GM12878 (cell line): ENCODE measurements around the gene TELO2. TPM values are rescaled to one million over a fixed set of nuclear protein-coding genes. Genes with fewer than 3 reads are reported as not detected.

Experiments used
- ATAC-seq: fragments of 200-7000 bp; cut with Tn5 transposase; 3 replicates; pipeline ENCODE4 v1.9.1; 2020; ENCODE audit warnings: mild to moderate bottlenecking, moderate library complexity
- BruUV-seq: library from RNA; stranded (reverse); fragments of 400-500 nt; replicated peaks from 2 replicates; lab custom pipeline; 2021; lab: Mats Ljungman, UMichigan
- CTCF ChIA-PET: fragments of 300-600 bp; sonication (Branson Sonifier 250); formaldehyde crosslinking; extraction: SDS; loops from one replicate; lab custom pipeline; 2021; ENCODE audit warnings: inconsistent platforms; lab: Yijun Ruan, JAX
- POLR2A ChIA-PET: fragments of 350-600 bp; formaldehyde crosslinking; extraction: SDS; loops from one replicate; lab custom pipeline; 2021; ENCODE audit warnings: inconsistent platforms; lab: Charles Lee
- RAD21 ChIA-PET: fragments of 300-600 bp; sonication (Branson Sonifier 250); formaldehyde crosslinking; loops from one replicate; lab custom pipeline; 2023; ENCODE audit warnings: antibody characterized with exemption; ENCODE audit not compliant: unreplicated experiment; lab: Charles Lee
- SMC1A ChIA-PET: fragments of 300-600 bp; sonication (Branson Sonifier 250); formaldehyde crosslinking; loops from one replicate; lab custom pipeline; 2023; ENCODE audit not compliant: unreplicated experiment, uncharacterized antibody; lab: Charles Lee
- DNase-seq: peaks from one replicate; pipeline ENCODE4 v3.0.0-alpha.2; 2011; ENCODE audit warnings: low read depth, low spot score
- FAIRE-seq: peaks from 3 replicates; lab custom pipeline; 2011; peaks lifted over from hg19 to GRCh38; lab: Jason Lieb, UNC
- H2AFZ ChIP-seq: 2 replicates; pipeline ENCODE4 v1.6.0; 2011; ENCODE audit warnings: low read depth, low read length, control low read depth; ENCODE audit not compliant: control insufficient read depth
- H3K27ac ChIP-seq: 2 replicates; pipeline ENCODE4 v1.5.1; 2011; ENCODE audit warnings: control low read depth; ENCODE audit not compliant: control insufficient read depth, insufficient read depth
- H3K27me3 ChIP-seq, 2 experiments: replicated peaks in 1 of 2; 2 replicates each; pipeline versions ENCODE4 v1.6.0 to v1.6.1; 2011; ENCODE audit warnings: low read length in 1 of 2; ENCODE audit not compliant: control insufficient read depth in 2 of 2, insufficient read depth in 2 of 2
- H3K36me3 ChIP-seq, 2 experiments: 2 replicates each; pipeline ENCODE4 v1.5.1; 2011; ENCODE audit warnings: low read length in 1 of 2; ENCODE audit not compliant: control insufficient read depth in 2 of 2, insufficient read depth in 2 of 2
- H3K4me1 ChIP-seq: 2 replicates; pipeline ENCODE4 v1.6.1; 2011; ENCODE audit warnings: mild to moderate bottlenecking, low read length, moderate library complexity, mixed read lengths; ENCODE audit not compliant: control insufficient read depth, insufficient read depth
- H3K4me2 ChIP-seq: 2 replicates; pipeline ENCODE4 v1.6.0; 2011; ENCODE audit warnings: control low read depth; ENCODE audit not compliant: control insufficient read depth, insufficient read depth
- H3K4me3 ChIP-seq: fragments of 200-600 bp; sonication (generic); 2 replicates; pipeline ENCODE4 v1.5.1; 2016
- H3K79me2 ChIP-seq: 2 replicates; pipeline ENCODE4 v1.6.0; 2011; ENCODE audit warnings: low read length; ENCODE audit not compliant: control insufficient read depth, insufficient read depth
- H3K9ac ChIP-seq: 2 replicates; pipeline ENCODE4 v1.8.0; 2011; ENCODE audit warnings: low read length, control low read depth, mixed read lengths; ENCODE audit not compliant: control insufficient read depth, insufficient read depth
- H3K9me3 ChIP-seq: replicated peaks from 3 replicates; pipeline ENCODE4 v1.5.1; 2011; ENCODE audit warnings: mild to moderate bottlenecking, low read length; ENCODE audit not compliant: control insufficient read depth, insufficient read depth
- H4K20me1 ChIP-seq: 2 replicates; pipeline ENCODE4 v1.6.0; 2011; ENCODE audit not compliant: control insufficient read depth, insufficient read depth
- BACH1 ChIP-seq: fragments of 450-650 bp; IDR thresholded peaks from 2 replicates; pipeline ENCODE4 v1.6.1; 2017; ENCODE audit warnings: mild to moderate bottlenecking, borderline replicate concordance
- CREM ChIP-seq: IDR thresholded peaks from 2 replicates; pipeline ENCODE4 v1.6.1; 2014; ENCODE audit warnings: antibody characterized with exemption, low read depth
- EGR1 ChIP-seq, 2 experiments: IDR thresholded peaks; 1 replicate in 1 of 2; 2 replicates in 1 of 2; pipeline ENCODE4 v1.6.1; 2011 to 2012; ENCODE audit warnings: low read depth in 2 of 2, low read length in 2 of 2, borderline replicate concordance in 1 of 2, mild to moderate bottlenecking in 1 of 2, moderate library complexity in 1 of 2
- FOXM1 ChIP-seq: IDR thresholded peaks from 2 replicates; pipeline ENCODE4 v1.6.1; 2012; ENCODE audit warnings: low read depth, mild to moderate bottlenecking, inconsistent platforms, low read length, moderate library complexity
- IRF5 ChIP-seq: fragments of 450-650 bp; IDR thresholded peaks from 2 replicates; pipeline ENCODE4 v1.6.1; 2017; ENCODE audit warnings: borderline replicate concordance
- MYC ChIP-seq: IDR thresholded peaks from 2 replicates; pipeline ENCODE4 v1.6.1; 2011; ENCODE audit warnings: mild to moderate bottlenecking, low read length, moderate library complexity, inconsistent platforms; ENCODE audit not compliant: insufficient read depth, insufficient replicate concordance, insufficient read length, severe bottlenecking
- NR2C2 ChIP-seq: IDR thresholded peaks from 2 replicates; pipeline ENCODE4 v1.6.1; 2011; ENCODE audit warnings: borderline replicate concordance, low read depth; ENCODE audit not compliant: control insufficient read depth, insufficient read length
- NR2F1 ChIP-seq: fragments of 450-650 bp; conservative IDR thresholded peaks from 2 replicates; pipeline ENCODE4 v1.6.1; 2017; ENCODE audit warnings: mild to moderate bottlenecking
- NRF1 ChIP-seq: conservative IDR thresholded peaks from 2 replicates; pipeline ENCODE4 v1.6.1; 2011; ENCODE audit warnings: mild to moderate bottlenecking, low read depth, low read length, improper control_type of control experiment
- PKNOX1 ChIP-seq: fragments of 450-650 bp; IDR thresholded peaks from 2 replicates; pipeline ENCODE4 v1.6.1; 2016; ENCODE audit warnings: mild to moderate bottlenecking
- PRDM15 ChIP-seq: fragments of 450-650 bp; formaldehyde crosslinking; IDR thresholded peaks from 2 replicates; pipeline ENCODE4 v1.4.0; 2020; ENCODE audit warnings: mild to moderate bottlenecking, moderate library complexity
- RB1 ChIP-seq: fragments of 450-650 bp; formaldehyde crosslinking; IDR thresholded peaks from 2 replicates; pipeline ENCODE4 v1.6.1; 2017; ENCODE audit warnings: mild to moderate bottlenecking, borderline replicate concordance
- RUNX3 ChIP-seq: IDR thresholded peaks from 2 replicates; pipeline ENCODE4 v1.6.1; 2012; ENCODE audit warnings: low read length, inconsistent platforms
- SMC3 ChIP-seq: IDR thresholded peaks from 2 replicates; pipeline ENCODE4 v1.6.1; 2011; ENCODE audit warnings: low read length, improper control_type of control experiment, borderline replicate concordance
- TAF1 ChIP-seq: IDR thresholded peaks from 2 replicates; pipeline ENCODE4 v1.6.1; 2011; ENCODE audit warnings: mild to moderate bottlenecking, low read depth, low read length, borderline replicate concordance
- USF1 ChIP-seq: IDR thresholded peaks from 2 replicates; pipeline ENCODE4 v1.6.1; 2011; ENCODE audit warnings: borderline replicate concordance, low read depth, mild to moderate bottlenecking, moderate library complexity, mixed read lengths, low read length; ENCODE audit not compliant: insufficient read depth; ENCODE audit errors: extremely low read length
- USF2 ChIP-seq: IDR thresholded peaks from 2 replicates; pipeline ENCODE4 v1.6.1; 2011; ENCODE audit warnings: low read depth, low read length, improper control_type of control experiment, borderline replicate concordance
- WGBS: methylation state at CpG from one replicate; pipeline ENCODE4 v1.1.6; 2016; ENCODE audit warnings: low lambda C conversion rate; ENCODE audit not compliant: insufficient replicate concordance, insufficient coverage; ENCODE audit errors: missing lambda C conversion rate; 5-methylcytosine and 5-hydroxymethylcytosine counted together
- in situ Hi-C: fragments of 300-500 bp; cut with MboI; formaldehyde crosslinking; loops from 9 replicates; pipeline ENCODE4 v1.14.3; 2018; ENCODE audit warnings: mixed read lengths
- intact Hi-C: fragments of 100-400 bp; cut with micrococcal nuclease; formaldehyde crosslinking; loops from one replicate; pipeline ENCODE4 v1.14.2; 2022; ENCODE audit not compliant: unreplicated experiment
- polyA plus RNA-seq, 11 experiments: library from polyadenylated mRNA; depleted of rRNA in 4 of 11; unstranded in 6 of 11; stranded (reverse) in 5 of 11; fragments of >200 nt; fragmentation: Nextera tagmentation in 4 of 11; fragmentation: Illumina TruSeq in 1 of 11; extraction: Ambion mirVana in 4 of 11; extraction: Trizol in 1 of 11; gene quantifications; 1 replicate in 1 of 11; 2 replicates in 10 of 11; pipeline versions ENCODE4 v1.2.1 to v1.2.3, GENCODE V29; 2011 to 2016; ENCODE audit warnings: inconsistent platforms in 2 of 11, missing spikeins in 2 of 11, low read depth in 1 of 11
- total RNA-seq, 4 experiments: library from RNA; depleted of rRNA in 3 of 4; stranded (reverse); fragments of >200 nt in 3 of 4; fragmentation: Illumina TruSeq in 1 of 4; extraction: Trizol in 1 of 4; gene quantifications; 2 replicates each; pipeline versions ENCODE4 v1.2.1 to v1.2.3, GENCODE V29; 2013 to 2021

The TELO2 gene
- total and polyA plus RNA-seq, 10 of the 15 experiments (the other 5 are each of a cell fraction or from before 2014, with no cell fraction given): 0.55 to 72.8 (median 18.6) TPM

- ChIA-PET CTCF (no interaction called here), SMC1A (no interaction called here), RAD21 (no interaction called here), POLR2A (no interaction called here)
- H3K9me3 ChIP-seq: no peaks in the 10 kb centered on the region
- intact Hi-C loops: no loop called here
- BruUV-seq: no TSS peak
- H3K4me3 ChIP-seq: no peak overlapping the region
- no peaks in the 10 kb centered on the region for H3K4me1 ChIP-seq
- in situ Hi-C loops: no loop called here
- no peaks in the 10 kb centered on the region for H3K27me3 ChIP-seq
- no peak overlapping the region for H3K4me2 ChIP-seq
- H4K20me1 ChIP-seq: no peaks in the 10 kb centered on the region
- FAIRE-seq: no peak
- no peak for DNase-seq
- no peak overlapping the region for H3K9ac ChIP-seq
- 71% methylated on average over 13 of the region's 19 CpGs for WGBS
- H3K36me3 ChIP-seq: no peaks in the 10 kb centered on the region
- no peak for ATAC-seq
- no peaks in the 10 kb centered on the region for H3K79me2 ChIP-seq
- no peak overlapping the region for H3K27ac ChIP-seq
- H2AFZ ChIP-seq: no peak overlapping the region
- TF ChIP-seq RB1: no peak
- no peak for TF ChIP-seq USF1
- no peak for TF ChIP-seq MYC
- no peak for TF ChIP-seq IRF5
- no peak for TF ChIP-seq EGR1 (IDR thresholded peaks at IDR 0.05; ENCODE audit: borderline replicate concordance in 1 of 2, low read depth in 2 of 2, low read length in 2 of 2)
- no peak for TF ChIP-seq PKNOX1
- no peak for TF ChIP-seq NRF1
- TF ChIP-seq NR2C2: no peak
- no peak for TF ChIP-seq FOXM1
- TF ChIP-seq SMC3: no peak
- no peak for TF ChIP-seq USF2
- TF ChIP-seq TAF1: no peak
- no peak for TF ChIP-seq NR2F1
- no peak for TF ChIP-seq BACH1
- TF ChIP-seq RUNX3: no peak
- TF ChIP-seq PRDM15 (CRISPR knock-in tag): no peak
- TF ChIP-seq CREM: no peak
Observed at GRCh38 chr16:1520461-1520860, 27.3 kb downstream of the TELO2 start.
